ENCODE measurements around the gene ZNF668. TPM values are rescaled to one million over a fixed set of nuclear protein-coding genes. Genes with fewer than 3 reads are reported as not detected.

ZNF668 gene
- total and polyA plus RNA-seq, 2 of the 13 experiments (the other 11 are each of a cell fraction or from before 2014, with no cell fraction given): 3.8 to 9.8 TPM

- TF ChIP-seq, protein P1, sequence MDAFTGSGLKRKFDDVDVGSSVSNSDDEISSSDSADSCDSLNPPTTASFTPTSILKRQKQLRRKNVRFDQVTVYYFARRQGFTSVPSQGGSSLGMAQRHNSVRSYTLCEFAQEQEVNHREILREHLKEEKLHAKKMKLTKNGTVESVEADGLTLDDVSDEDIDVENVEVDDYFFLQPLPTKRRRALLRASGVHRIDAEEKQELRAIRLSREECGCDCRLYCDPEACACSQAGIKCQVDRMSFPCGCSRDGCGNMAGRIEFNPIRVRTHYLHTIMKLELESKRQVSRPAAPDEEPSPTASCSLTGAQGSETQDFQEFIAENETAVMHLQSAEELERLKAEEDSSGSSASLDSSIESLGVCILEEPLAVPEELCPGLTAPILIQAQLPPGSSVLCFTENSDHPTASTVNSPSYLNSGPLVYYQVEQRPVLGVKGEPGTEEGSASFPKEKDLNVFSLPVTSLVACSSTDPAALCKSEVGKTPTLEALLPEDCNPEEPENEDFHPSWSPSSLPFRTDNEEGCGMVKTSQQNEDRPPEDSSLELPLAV (CRISPR knock-in tag; conservative IDR thresholded peaks at IDR 0.05; ENCODE audit: low read depth): no peak
- TF ChIP-seq ZNF263 (CRISPR knock-in tag; IDR thresholded peaks at IDR 0.05) (peak; percentile 15; the same call in 1 of the 2 replicates), ARID2 (CRISPR knock-in tag; IDR thresholded peaks at IDR 0.05; ENCODE audit: borderline replicate concordance) (no peak), ZNF274 (CRISPR knock-in tag; IDR thresholded peaks at IDR 0.05) (no peak), KLF6 (CRISPR knock-in tag; IDR thresholded peaks at IDR 0.05) (no peak; the same call in 1 of the 2 replicates), PRDM4 (CRISPR knock-in tag; IDR thresholded peaks at IDR 0.05; ENCODE audit: borderline replicate concordance) (no peak; the same call in 1 of the 2 replicates), YEATS2 (CRISPR knock-in tag; IDR thresholded peaks at IDR 0.05; ENCODE audit: borderline replicate concordance) (peak; percentile 18; the same call in 1 of the 2 replicates), GATA4 (IDR thresholded peaks at IDR 0.05; ENCODE audit: borderline replicate concordance, low read depth) (no peak), ZFP36L1 (CRISPR knock-in tag; IDR thresholded peaks at IDR 0.05) (no peak), ZBTB7A (CRISPR knock-in tag; IDR thresholded peaks at IDR 0.05) (peak; percentile 74; the same call in 1 of the 2 replicates), ARNTL (CRISPR knock-in tag; IDR thresholded peaks at IDR 0.05) (no peak; the same call in 1 of the 2 replicates), ZNF747 (CRISPR knock-in tag; IDR thresholded peaks at IDR 0.05; ENCODE audit: borderline replicate concordance) (peak; percentile 65; the same call in 1 of the 2 replicates), TGIF2 (CRISPR knock-in tag; IDR thresholded peaks at IDR 0.05) (peak; percentile 76), ZNF547 (CRISPR knock-in tag; IDR thresholded peaks at IDR 0.05) (no peak), HNF1B (CRISPR knock-in tag; IDR thresholded peaks at IDR 0.05) (0 out of 2 replicates have a peak, but pooled peaks have one; percentile 37)
- TF ChIP-seq, protein P2, sequence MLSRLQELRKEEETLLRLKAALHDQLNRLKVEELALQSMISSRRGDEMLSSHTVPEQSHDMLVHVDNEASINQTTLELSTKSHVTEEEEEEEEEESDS (CRISPR knock-in tag; IDR thresholded peaks at IDR 0.05; ENCODE audit: borderline replicate concordance): no peak
- TF ChIP-seq, protein P3, sequence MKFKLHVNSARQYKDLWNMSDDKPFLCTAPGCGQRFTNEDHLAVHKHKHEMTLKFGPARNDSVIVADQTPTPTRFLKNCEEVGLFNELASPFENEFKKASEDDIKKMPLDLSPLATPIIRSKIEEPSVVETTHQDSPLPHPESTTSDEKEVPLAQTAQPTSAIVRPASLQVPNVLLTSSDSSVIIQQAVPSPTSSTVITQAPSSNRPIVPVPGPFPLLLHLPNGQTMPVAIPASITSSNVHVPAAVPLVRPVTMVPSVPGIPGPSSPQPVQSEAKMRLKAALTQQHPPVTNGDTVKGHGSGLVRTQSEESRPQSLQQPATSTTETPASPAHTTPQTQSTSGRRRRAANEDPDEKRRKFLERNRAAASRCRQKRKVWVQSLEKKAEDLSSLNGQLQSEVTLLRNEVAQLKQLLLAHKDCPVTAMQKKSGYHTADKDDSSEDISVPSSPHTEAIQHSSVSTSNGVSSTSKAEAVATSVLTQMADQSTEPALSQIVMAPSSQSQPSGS (CRISPR knock-in tag; IDR thresholded peaks at IDR 0.05): no peak
- TF ChIP-seq, protein P4, sequence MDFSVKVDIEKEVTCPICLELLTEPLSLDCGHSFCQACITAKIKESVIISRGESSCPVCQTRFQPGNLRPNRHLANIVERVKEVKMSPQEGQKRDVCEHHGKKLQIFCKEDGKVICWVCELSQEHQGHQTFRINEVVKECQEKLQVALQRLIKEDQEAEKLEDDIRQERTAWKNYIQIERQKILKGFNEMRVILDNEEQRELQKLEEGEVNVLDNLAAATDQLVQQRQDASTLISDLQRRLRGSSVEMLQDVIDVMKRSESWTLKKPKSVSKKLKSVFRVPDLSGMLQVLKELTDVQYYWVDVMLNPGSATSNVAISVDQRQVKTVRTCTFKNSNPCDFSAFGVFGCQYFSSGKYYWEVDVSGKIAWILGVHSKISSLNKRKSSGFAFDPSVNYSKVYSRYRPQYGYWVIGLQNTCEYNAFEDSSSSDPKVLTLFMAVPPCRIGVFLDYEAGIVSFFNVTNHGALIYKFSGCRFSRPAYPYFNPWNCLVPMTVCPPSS (IDR thresholded peaks at IDR 0.05): no peak
- TF ChIP-seq, protein P5, sequence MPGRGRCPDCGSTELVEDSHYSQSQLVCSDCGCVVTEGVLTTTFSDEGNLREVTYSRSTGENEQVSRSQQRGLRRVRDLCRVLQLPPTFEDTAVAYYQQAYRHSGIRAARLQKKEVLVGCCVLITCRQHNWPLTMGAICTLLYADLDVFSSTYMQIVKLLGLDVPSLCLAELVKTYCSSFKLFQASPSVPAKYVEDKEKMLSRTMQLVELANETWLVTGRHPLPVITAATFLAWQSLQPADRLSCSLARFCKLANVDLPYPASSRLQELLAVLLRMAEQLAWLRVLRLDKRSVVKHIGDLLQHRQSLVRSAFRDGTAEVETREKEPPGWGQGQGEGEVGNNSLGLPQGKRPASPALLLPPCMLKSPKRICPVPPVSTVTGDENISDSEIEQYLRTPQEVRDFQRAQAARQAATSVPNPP (CRISPR knock-in tag; IDR thresholded peaks at IDR 0.05): no peak
Observed at GRCh38 chr16:31073142-31073969, 684 bp downstream of the ZNF668 start (continued).

Data from HepG2 (cell line).